Measurements from ENCODE around the gene RPS4Y2.

Gene RPS4Y2

GRCh38 chrY:20755808-20756207 is at the start of gene RPS4Y2:
Gene RPS4Y2 (plus strand): TSS chrY:20756108. CDS start chrY:20756164, 56 bp downstream.
- H3K27ac ChIP-seq, result no peak within 1 kb of the TSS
- DNase-seq (ENCODE audit: low spot score), result no peak
- no peak within 1 kb of the TSS for H3K4me3 ChIP-seq
- no peak for TF ChIP-seq CTCF (IDR thresholded peaks at IDR 0.05)

GRCh38 chrY:20714391-20714790 is 41.5 kb upstream of the RPS4Y2 start:
- DNase-seq (ENCODE audit: low spot score), result no peak
- TF ChIP-seq CTCF (IDR thresholded peaks at IDR 0.05), result no peak
- no peak overlapping the region for H3K4me3 ChIP-seq

GRCh38 chrY:20726184-20726907 is 29.6 kb upstream of the RPS4Y2 start:
- no peak overlapping the region for H3K27ac ChIP-seq
- no peak for TF ChIP-seq CTCF (IDR thresholded peaks at IDR 0.05)
- no peak overlapping the region for H3K4me3 ChIP-seq
- DNase-seq (ENCODE audit: low spot score), result no peak

More at GRCh38 chrY:20714391-20714790, 41.5 kb upstream of the RPS4Y2 start:
- H3K27ac ChIP-seq, result no peak overlapping the region

GRCh38 chrY:20735200-20735599 is 20.7 kb upstream of the RPS4Y2 start:
- no peak for TF ChIP-seq CTCF (IDR thresholded peaks at IDR 0.05)
- no peak for DNase-seq (ENCODE audit: low spot score)
- no peak overlapping the region for H3K27ac ChIP-seq
- H3K4me3 ChIP-seq, result no peak overlapping the region

- DNase-seq (ENCODE audit: low spot score), result no peak
These were observed 16.1 kb upstream of the RPS4Y2 start for GRCh38 chrY:20739806-20740205.

GRCh38 chrY:20740609-20741008 is 15.3 kb upstream of the RPS4Y2 start:
- Histone ChIP-seq H3K4me3 (no peak overlapping the region), H3K27ac (no peak overlapping the region)
- no peak for TF ChIP-seq CTCF (IDR thresholded peaks at IDR 0.05)
- no peak for DNase-seq (ENCODE audit: low spot score)

More at GRCh38 chrY:20739806-20740205, 16.1 kb upstream of the RPS4Y2 start:
- H3K4me3 ChIP-seq, result no peak overlapping the region
- H3K27ac ChIP-seq, result no peak overlapping the region
- no peak for TF ChIP-seq CTCF (IDR thresholded peaks at IDR 0.05)

- Histone ChIP-seq H3K4me3 (no peak overlapping the region), H3K27ac (no peak overlapping the region)
- no peak for TF ChIP-seq CTCF (IDR thresholded peaks at IDR 0.05)
- DNase-seq (ENCODE audit: low spot score), result no peak
These were observed 10.8 kb upstream of the RPS4Y2 start for GRCh38 chrY:20745060-20745459.

Data from coronary artery (tissue), 2 donors.